GM23338 (cell line): ENCODE measurements around the gene EIF5A. TPM values are rescaled to one million over a fixed set of nuclear protein-coding genes. Genes with fewer than 3 reads are reported as not detected.

ENCODE experiments used
- ATAC-seq: fragments of 200-7000 bp; cut with Tn5 transposase; 3 replicates; pipeline ENCODE4 v1.9.1; 2020
- DNase-seq: peaks from one replicate; pipeline ENCODE4 v3.0.0-alpha.2; 2015; ENCODE audit warnings: low spot score
- H2AFZ ChIP-seq: fragments of 200-600 bp; sonication (generic); 2 replicates; pipeline ENCODE4 v1.8.0; 2016; ENCODE audit warnings: antibody characterized with exemption, mild to moderate bottlenecking, moderate library complexity
- H3F3A ChIP-seq: fragments of 200-600 bp; sonication (generic); replicated peaks from 2 replicates; pipeline ENCODE4 v1.8.0; 2017; ENCODE audit warnings: antibody characterized with exemption, mixed run types, low read depth
- H3K27ac ChIP-seq: fragments of 200-600 bp; sonication (generic); 2 replicates; pipeline ENCODE4 v1.6.1; 2016; ENCODE audit warnings: low read depth
- H3K27me3 ChIP-seq: fragments of 200-600 bp; sonication (generic); 2 replicates; pipeline ENCODE4 v1.8.0; 2016; ENCODE audit warnings: mild to moderate bottlenecking, mixed run types, moderate library complexity; ENCODE audit not compliant: insufficient read depth
- H3K36me3 ChIP-seq: fragments of 200-600 bp; sonication (generic); 2 replicates; pipeline ENCODE4 v1.8.0; 2016; ENCODE audit warnings: mild to moderate bottlenecking; ENCODE audit not compliant: insufficient read depth
- H3K4me1 ChIP-seq: fragments of 200-600 bp; sonication (generic); 2 replicates; pipeline ENCODE4 v1.8.0; 2016; ENCODE audit warnings: mild to moderate bottlenecking, moderate library complexity; ENCODE audit not compliant: insufficient read depth
- H3K4me2 ChIP-seq: fragments of 200-600 bp; sonication (generic); 2 replicates; pipeline ENCODE4 v1.7.1; 2017; ENCODE audit warnings: mixed run types
- H3K4me3 ChIP-seq: fragments of 200-600 bp; sonication (generic); 2 replicates; pipeline ENCODE4 v1.6.1; 2016; ENCODE audit warnings: mixed run types
- H3K79me2 ChIP-seq: fragments of 200-600 bp; sonication (generic); replicated peaks from 2 replicates; pipeline ENCODE4 v1.8.0; 2017; ENCODE audit warnings: mild to moderate bottlenecking; ENCODE audit not compliant: insufficient read depth
- H3K9me2 ChIP-seq: fragments of 200-600 bp; sonication (generic); 2 replicates; pipeline ENCODE4 v1.8.0; 2017; ENCODE audit not compliant: insufficient read depth
- H4K20me1 ChIP-seq: fragments of 200-600 bp; sonication (generic); replicated peaks from 2 replicates; pipeline ENCODE4 v1.8.0; 2017; ENCODE audit warnings: mild to moderate bottlenecking; ENCODE audit not compliant: insufficient read depth
- H3K27ac Mint-ChIP-seq: 2 replicates; pipeline ENCODE4 v1.8.0; 2020; ENCODE audit warnings: inconsistent platforms, mild to moderate bottlenecking, moderate library complexity, mixed read lengths
- H3K27me3 Mint-ChIP-seq: 3 replicates; pipeline ENCODE4 v1.8.0; 2022; ENCODE audit warnings: low read depth, mild to moderate bottlenecking, moderate library complexity, mixed read lengths, inconsistent platforms; ENCODE audit not compliant: insufficient read depth, poor library complexity
- H3K36me3 Mint-ChIP-seq: 3 replicates; pipeline ENCODE4 v1.8.0; 2021; ENCODE audit warnings: low read depth, mild to moderate bottlenecking, inconsistent platforms, moderate library complexity, mixed read lengths
- H3K4me1 Mint-ChIP-seq: 3 replicates; pipeline ENCODE4 v1.8.0; 2020; ENCODE audit warnings: mild to moderate bottlenecking, inconsistent platforms, mixed read lengths
- H3K4me3 Mint-ChIP-seq: 3 replicates; pipeline ENCODE4 v1.8.0; 2021; ENCODE audit warnings: moderate library complexity, mild to moderate bottlenecking, inconsistent platforms, mixed read lengths
- H3K9me3 Mint-ChIP-seq: 3 replicates; pipeline ENCODE4 v1.8.0; 2020; ENCODE audit warnings: moderate library complexity, mild to moderate bottlenecking, inconsistent platforms, mixed read lengths
- ETS1 ChIP-seq: IDR thresholded peaks from 2 replicates; pipeline ENCODE4 v1.6.1; 2016; ENCODE audit warnings: antibody characterized with exemption
- POLR2AphosphoS5 ChIP-seq: IDR thresholded peaks from 2 replicates; pipeline ENCODE4 v1.6.1; 2016; ENCODE audit warnings: antibody characterized with exemption, low read depth
- REST ChIP-seq: IDR thresholded peaks from one replicate; pipeline ENCODE4 v1.6.1; 2018; ENCODE audit warnings: antibody characterized with exemption; ENCODE audit not compliant: unreplicated experiment
- ZNF331 ChIP-seq: fragments of 250-450 bp; sonication (Bioruptor Pico); IDR thresholded peaks from 2 replicates; pipeline ENCODE4 v1.5.0; 2020; ENCODE audit warnings: low read depth, mild to moderate bottlenecking, moderate library complexity
- ZNF462 ChIP-seq: fragments of 250-450 bp; sonication (Bioruptor Pico); IDR thresholded peaks from 2 replicates; pipeline ENCODE4 v1.5.0; 2020; ENCODE audit warnings: mild to moderate bottlenecking, moderate library complexity
- polyA plus RNA-seq: library from polyadenylated mRNA; unstranded; fragments of >200 nt; fragmentation: Nextera tagmentation; extraction: Ambion mirVana; gene quantifications from 2 replicates; pipeline ENCODE4 v1.2.1, GENCODE V29; 2016
- total RNA-seq: library from RNA; depleted of rRNA; stranded (reverse); fragments of >200 nt; shearing (Covaris generic); gene quantifications from 2 replicates; pipeline ENCODE4 v1.2.3, GENCODE V29; 2014

EIF5A gene
- total and polyA plus RNA-seq, 2 experiments from 2014 or later: 833 to 1,562 TPM

GRCh38 chr17:7262935-7263800 lies 44.3 kb upstream of the EIF5A start:
- Mint-ChIP-seq H3K4me3 (peak overlapping the region; percentile 91), H3K9me3 (no peaks in the 10 kb centered on the region; the same call in 2 of the 3 replicates), H3K4me1 (peaks cover 35% of the 10 kb centered on the region), H3K36me3 (peaks cover 25% of the 10 kb centered on the region), H3K27ac (peak overlapping the region; percentile 97), H3K27me3 (peaks cover 27% of the 10 kb centered on the region)
- ATAC-seq (peak; percentile 56), DNase-seq (peak; percentile 97)
- H3K79me2 ChIP-seq: peaks cover 27% of the 10 kb centered on the region
- H3K36me3 ChIP-seq: peaks cover 9% of the 10 kb centered on the region
- peak overlapping the region; percentile 99 for H3K4me3 ChIP-seq
- H3K27ac ChIP-seq: peak overlapping the region; percentile 99
- no peaks in the 10 kb centered on the region for H3K9me2 ChIP-seq
- peaks cover 15% of the 10 kb centered on the region; the same call in 1 of the 2 replicates for H4K20me1 ChIP-seq
- peaks cover 22% of the 10 kb centered on the region for H3F3A ChIP-seq
- H3K27me3 ChIP-seq: no peaks in the 10 kb centered on the region
- H3K4me2 ChIP-seq: peak overlapping the region; percentile 100
- peaks cover 13% of the 10 kb centered on the region for H3K4me1 ChIP-seq
- peak overlapping the region; percentile 100 for H2AFZ ChIP-seq
- no peak for TF ChIP-seq ETS1
- TF ChIP-seq ZNF462: no peak
- no peak for TF ChIP-seq ZNF331 (CRISPR knock-in tag)
- no peak for TF ChIP-seq REST
- TF ChIP-seq POLR2AphosphoS5: peak; percentile 67
